Choroid plexus epithelial cell (primary cell): ENCODE data around the gene LNX1.

ENCODE experiments used
- DNase-seq: peaks from one replicate; pipeline ENCODE4 v3.0.0-alpha.2; 2010; ENCODE audit warnings: low read depth
- H3K4me3 ChIP-seq: 2 replicates; pipeline ENCODE4 v1.5.1; 2011; ENCODE audit warnings: low read depth, mild to moderate bottlenecking, control low read depth, low read length, moderate library complexity
- CTCF ChIP-seq: conservative IDR thresholded peaks from 2 replicates; pipeline ENCODE4 v1.5.1; 2011; ENCODE audit warnings: low read depth, mild to moderate bottlenecking, control low read depth, inconsistent platforms, low read length, moderate library complexity

Gene LNX1

GRCh38 chr4:53629296-53629695 is 38.0 kb upstream of the LNX1 start:
- TF ChIP-seq CTCF = no peak
- DNase-seq = no peak
- no peak overlapping the region for H3K4me3 ChIP-seq

- no peak overlapping the region for H3K4me3 ChIP-seq
- peak; percentile 18 for DNase-seq
- no peak for TF ChIP-seq CTCF
Measured at GRCh38 chr4:53626491-53626890, 35.2 kb upstream of the LNX1 start.

GRCh38 chr4:53625888-53626287 is 34.6 kb upstream of the LNX1 start:
- no peak for TF ChIP-seq CTCF
- no peak overlapping the region for H3K4me3 ChIP-seq
- DNase-seq = no peak

- peak; percentile 74 for DNase-seq
- no peak for TF ChIP-seq CTCF
- H3K4me3 ChIP-seq = no peak overlapping the region
Measured at GRCh38 chr4:53622739-53623151, 31.5 kb upstream of the LNX1 start.

GRCh38 chr4:53620956-53621355 is 29.7 kb upstream of the LNX1 start:
- DNase-seq = peak; percentile 22
- TF ChIP-seq CTCF = peak; percentile 38
- H3K4me3 ChIP-seq = no peak overlapping the region

GRCh38 chr4:53619431-53619830 is 28.1 kb upstream of the LNX1 start:
- no peak overlapping the region for H3K4me3 ChIP-seq
- no peak for TF ChIP-seq CTCF
- DNase-seq = no peak

- no peak for DNase-seq
- no peak for TF ChIP-seq CTCF
- H3K4me3 ChIP-seq = no peak overlapping the region
Measured at GRCh38 chr4:53618321-53618720, 27.0 kb upstream of the LNX1 start.
